Lung (tissue), 16 donors: ENCODE data around the gene PSD. TPM values are rescaled to one million over a fixed set of nuclear protein-coding genes. Genes with fewer than 3 reads are reported as not detected.

Experiments used
- ATAC-seq: fragments of 200-7000 bp; cut with Tn5 transposase; one replicate; pipeline ENCODE4 v1.9.1; 2020; ENCODE audit warnings: moderate number of reproducible peaks; ENCODE audit not compliant: insufficient read depth, low FRiP score
- DNase-seq, 3 donors: peaks; one replicate each; pipeline ENCODE4 v3.0.0-alpha.2; 2013 to 2017
- H3K27ac ChIP-seq, 2 donors: one replicate each; pipeline ENCODE4 v1.5.1; 2013; ENCODE audit warnings: mild to moderate bottlenecking in 2 of 2, moderate library complexity in 2 of 2, control low read depth in 1 of 2, inconsistent platforms in 1 of 2, low read depth in 1 of 2, low read length in 1 of 2
- H3K27me3 ChIP-seq, 3 donors: one replicate each; pipeline ENCODE4 v1.5.1; 2013; ENCODE audit warnings: low read length in 2 of 3; ENCODE audit not compliant: control insufficient read depth in 3 of 3, insufficient read depth in 3 of 3
- H3K36me3 ChIP-seq, 4 donors: one replicate each; pipeline ENCODE4 v1.5.1; 2013; ENCODE audit warnings: low read length in 4 of 4, mild to moderate bottlenecking in 1 of 4, moderate library complexity in 1 of 4; ENCODE audit not compliant: control insufficient read depth in 4 of 4, insufficient read depth in 4 of 4
- H3K4me1 ChIP-seq, 5 donors: one replicate each; pipeline ENCODE4 v1.5.1; 2013; ENCODE audit warnings: low read length in 5 of 5, mild to moderate bottlenecking in 2 of 5, moderate library complexity in 1 of 5; ENCODE audit not compliant: control insufficient read depth in 5 of 5, insufficient read depth in 5 of 5
- H3K4me3 ChIP-seq: one replicate; pipeline ENCODE4 v1.5.1; 2013; ENCODE audit warnings: mild to moderate bottlenecking, control low read depth, moderate library complexity
- H3K9ac ChIP-seq, 2 donors: one replicate each; pipeline ENCODE4 v1.5.1; 2013; ENCODE audit warnings: low read length in 2 of 2, control low read depth in 1 of 2; ENCODE audit not compliant: insufficient read depth in 1 of 2
- H3K9me3 ChIP-seq, 4 donors: one replicate each; pipeline ENCODE4 v1.5.1; 2013; ENCODE audit warnings: low read length in 3 of 4, mild to moderate bottlenecking in 1 of 4, moderate library complexity in 1 of 4; ENCODE audit not compliant: control insufficient read depth in 4 of 4, insufficient read depth in 3 of 4
- WGBS, 2 donors: extraction: QIAGEN DNeasy Blood & Tissue Kit; methylation state at CpG; one replicate each; pipeline ENCODE4 v1.1.7; 2013; 5-methylcytosine and 5-hydroxymethylcytosine counted together
- long read RNA-seq, 5 donors: transcript quantifications; one replicate each; lab custom pipeline, GENCODE V29; 2026
- polyA plus RNA-seq, 2 donors: library from polyadenylated mRNA; stranded (reverse); fragments of 200-250 nt; gene quantifications; one replicate each; pipeline ENCODE4 v1.2.1, GENCODE V29; 2013
- total RNA-seq, 2 donors: library from RNA; depleted of rRNA in 1 of 2; stranded (reverse); fragments of >200 nt in 1 of 2; gene quantifications; one replicate each; pipeline ENCODE4 v1.2.1, GENCODE V29; 2014 to 2021
- TF ChIP-seq, protein P1 (sequence below): IDR thresholded peaks from 2 replicates; pipeline ENCODE4 v1.5.1; 2012; ENCODE audit warnings: mild to moderate bottlenecking; ENCODE audit errors: control extremely low read depth, extremely low read depth
- donor health status: control.
- donor health status: control.
- donor health status: Bipolar disorder and iron deficiency.
- donor health status: healthy.
- donor health status: DM: yes; HTN: yes; CAD: no.

The PSD gene
- 1 to 10 TPM; 4.6 to 5.3 TPM for total RNA-seq
- 1 to 10 TPM; 1.1 to 1.9 TPM for polyA plus RNA-seq
- long read RNA-seq, donor 1, partial matches to known transcripts, result 28 of 42 reads
- long read RNA-seq, donor 1, other reads (novel, unspliced or antisense), result 14 of 42 reads
- long read RNA-seq, donor 2, result 0 reads
- long read RNA-seq, donor 3, result 0 reads
- long read RNA-seq, donor 4, result 0 reads
- long read RNA-seq, donor 5, partial matches to known transcripts, result 0 of 6 reads
- long read RNA-seq, donor 5, other reads (novel, unspliced or antisense), result 6 of 6 reads

DNA sequence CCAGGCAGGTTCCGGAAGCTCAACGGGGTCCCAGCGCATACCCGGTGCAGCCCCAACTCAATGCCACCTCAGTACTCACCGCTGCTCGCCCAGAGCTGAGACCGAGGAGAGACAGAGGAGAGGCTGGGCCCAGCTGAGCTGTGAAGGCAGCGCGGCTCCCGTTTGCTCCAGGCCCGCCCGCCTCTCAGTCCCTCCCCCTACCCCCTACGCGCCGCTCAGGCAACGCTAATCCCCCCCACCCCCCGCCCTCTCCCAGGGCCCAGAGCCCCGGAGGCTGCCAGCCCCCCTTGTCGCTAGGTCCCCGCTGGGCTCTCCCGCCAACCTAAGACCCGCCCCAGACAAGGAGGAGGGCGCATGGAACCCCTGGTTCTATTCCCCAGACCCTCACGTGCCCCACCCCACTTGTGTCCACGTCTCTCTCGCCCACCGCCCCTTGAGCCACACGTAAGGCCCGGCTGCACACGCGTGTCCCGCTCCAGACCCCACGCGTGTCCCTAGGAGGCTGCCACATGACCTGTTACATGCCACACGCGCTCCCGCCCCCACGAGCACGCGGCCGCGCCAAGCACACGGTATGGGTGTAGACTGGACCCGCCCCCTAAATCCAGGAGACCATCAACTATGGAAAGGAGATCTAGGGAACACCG lies at the start of gene PSD:
PSD (minus strand) TSS at position 164 of the 647 bp plus-strand sequence. CDS start 1,747 bp downstream, outside the sequence.
- Histone ChIP-seq H3K27ac (no peak within 1 kb of the TSS), H3K27me3 (peaks cover 1 to 23% (median 10%) of the 10 kb centered on the region in 3 donors), H3K9ac (no peak within 1 kb of the TSS), H3K4me1 (peaks cover 0 to 28% (median 16%) of the 10 kb centered on the region in 5 donors), H3K4me3 (no peak within 1 kb of the TSS), H3K9me3 (no peaks in the 10 kb centered on the region), H3K36me3 (peaks cover 0 to 9% (median 3%) of the 10 kb centered on the region in 4 donors)
- DNase-seq, result no peak
- 4 to 6% methylated on average over 44 to 45 of the region's 45 CpGs for WGBS, 2 donors
- TF ChIP-seq, protein P1, sequence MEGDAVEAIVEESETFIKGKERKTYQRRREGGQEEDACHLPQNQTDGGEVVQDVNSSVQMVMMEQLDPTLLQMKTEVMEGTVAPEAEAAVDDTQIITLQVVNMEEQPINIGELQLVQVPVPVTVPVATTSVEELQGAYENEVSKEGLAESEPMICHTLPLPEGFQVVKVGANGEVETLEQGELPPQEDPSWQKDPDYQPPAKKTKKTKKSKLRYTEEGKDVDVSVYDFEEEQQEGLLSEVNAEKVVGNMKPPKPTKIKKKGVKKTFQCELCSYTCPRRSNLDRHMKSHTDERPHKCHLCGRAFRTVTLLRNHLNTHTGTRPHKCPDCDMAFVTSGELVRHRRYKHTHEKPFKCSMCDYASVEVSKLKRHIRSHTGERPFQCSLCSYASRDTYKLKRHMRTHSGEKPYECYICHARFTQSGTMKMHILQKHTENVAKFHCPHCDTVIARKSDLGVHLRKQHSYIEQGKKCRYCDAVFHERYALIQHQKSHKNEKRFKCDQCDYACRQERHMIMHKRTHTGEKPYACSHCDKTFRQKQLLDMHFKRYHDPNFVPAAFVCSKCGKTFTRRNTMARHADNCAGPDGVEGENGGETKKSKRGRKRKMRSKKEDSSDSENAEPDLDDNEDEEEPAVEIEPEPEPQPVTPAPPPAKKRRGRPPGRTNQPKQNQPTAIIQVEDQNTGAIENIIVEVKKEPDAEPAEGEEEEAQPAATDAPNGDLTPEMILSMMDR, result no peak
- ATAC-seq, result no peak

DNA sequence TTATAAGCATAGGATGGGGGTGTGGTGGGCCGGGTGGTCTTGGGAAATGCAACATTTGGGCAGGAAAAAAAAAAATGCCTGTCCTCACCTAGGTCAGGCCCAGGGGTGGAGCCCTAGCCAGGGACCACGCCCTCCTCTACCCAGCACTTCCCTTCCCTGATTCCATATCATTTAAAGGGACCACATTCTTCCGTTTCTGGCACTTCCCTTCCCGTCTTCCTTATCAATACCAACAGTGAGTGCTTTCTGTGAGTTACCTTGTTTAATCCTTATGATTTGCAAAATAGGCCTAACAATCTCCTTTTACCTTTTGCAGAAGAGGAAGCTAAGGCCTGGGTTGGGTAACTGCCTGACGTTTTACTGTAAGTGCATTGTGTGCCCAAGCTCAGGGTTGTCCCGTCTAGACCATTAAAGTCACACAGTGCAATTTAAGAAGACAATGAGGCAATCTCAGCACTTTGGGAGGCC lies 49.4 kb upstream of the PSD start:
- TF ChIP-seq, protein P1, result no peak
- H3K4me1 ChIP-seq, result peaks cover 0 to 1% (median 0%) of the 10 kb centered on the region in 5 donors
- no peak overlapping the region for H3K4me3 ChIP-seq
- DNase-seq, result no peak
- no peaks in the 10 kb centered on the region for H3K9me3 ChIP-seq
- no peak for ATAC-seq
- no peaks in the 10 kb centered on the region for H3K27me3 ChIP-seq
- 30 to 45% methylated on average over 6 of the region's 6 CpGs for WGBS, 2 donors
- no peak overlapping the region for H3K27ac ChIP-seq
- peaks cover 0 to 12% (median 0%) of the 10 kb centered on the region in 4 donors for H3K36me3 ChIP-seq
- H3K9ac ChIP-seq, result no peak overlapping the region

DNA sequence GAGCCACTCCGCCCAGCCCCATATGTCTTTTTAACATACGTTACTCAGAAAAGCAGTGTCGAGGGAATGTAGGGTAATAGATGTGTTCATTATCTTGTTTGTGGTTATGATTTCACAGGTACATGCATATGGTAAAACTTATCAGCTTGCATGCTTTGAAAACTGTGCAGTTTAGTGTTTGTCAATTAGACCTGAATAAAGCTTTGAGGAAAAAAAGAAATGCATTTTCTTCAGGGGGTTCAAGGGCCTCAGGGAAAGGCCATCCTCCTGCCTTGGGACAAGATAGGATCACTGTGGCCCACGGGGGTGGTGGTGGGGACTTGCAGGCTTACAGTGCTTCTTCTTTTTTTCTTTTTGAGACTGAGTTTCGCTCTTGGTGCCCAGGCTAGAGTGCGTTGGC lies 48.7 kb upstream of the PSD start:
- no peak for DNase-seq
- no peak overlapping the region for H3K27ac ChIP-seq
- WGBS, 2 donors, result 75 to 81% methylated on average over 6 of the region's 6 CpGs
- TF ChIP-seq, protein P1, result no peak
- peaks cover 0 to under 1% (median 0%) of the 10 kb centered on the region in 3 donors for H3K27me3 ChIP-seq
- no peak for ATAC-seq
- H3K4me1 ChIP-seq, result peaks cover 0 to 4% (median 1%) of the 10 kb centered on the region in 5 donors
- H3K9me3 ChIP-seq, result no peaks in the 10 kb centered on the region
- no peak overlapping the region for H3K4me3 ChIP-seq
- no peak overlapping the region for H3K9ac ChIP-seq
- peaks cover 0 to 10% (median 0%) of the 10 kb centered on the region in 4 donors for H3K36me3 ChIP-seq
